PFSK-1 (cell line): ENCODE results near the gene ZGRF1.

Experiments
- FOXP2 ChIP-seq: optimal IDR thresholded peaks from 2 replicates; pipeline ENCODE3; 2011; ENCODE audit warnings: borderline replicate concordance, control low read depth, inconsistent platforms; ENCODE audit not compliant: insufficient read depth; ENCODE audit errors: extremely low read length, extremely low read depth
- POLR2AphosphoS5 ChIP-seq: IDR thresholded peaks from 2 replicates; pipeline ENCODE4 v1.6.1; 2012; ENCODE audit warnings: low read depth, mild to moderate bottlenecking, control low read depth, low read length, moderate library complexity
- SIN3A ChIP-seq: IDR thresholded peaks from 2 replicates; pipeline ENCODE4 v1.6.1; 2012; ENCODE audit warnings: mild to moderate bottlenecking, low read length, moderate library complexity, borderline replicate concordance; ENCODE audit not compliant: insufficient read depth
- TAF1 ChIP-seq: IDR thresholded peaks from 2 replicates; pipeline ENCODE4 v1.6.1; 2012; ENCODE audit warnings: low read length, control low read depth, borderline replicate concordance; ENCODE audit not compliant: insufficient read depth
- TF ChIP-seq, protein P1 (sequence below), 2 experiments: IDR thresholded peaks; 2 replicates each; pipeline versions ENCODE4 v1.6.1 to v1.8.0; 2011 to 2012; ENCODE audit warnings: low read depth in 2 of 2, low read length in 2 of 2, control low read depth in 1 of 2, inconsistent platforms in 1 of 2, mild to moderate bottlenecking in 1 of 2, moderate library complexity in 1 of 2; ENCODE audit not compliant: insufficient read depth in 1 of 2

ZGRF1 gene

GRCh38 chr4:112563431-112564200 is 73.1 kb downstream of the ZGRF1 start:
- TF ChIP-seq TAF1 = no peak
- no peak for TF ChIP-seq SIN3A
- TF ChIP-seq, protein P1, sequence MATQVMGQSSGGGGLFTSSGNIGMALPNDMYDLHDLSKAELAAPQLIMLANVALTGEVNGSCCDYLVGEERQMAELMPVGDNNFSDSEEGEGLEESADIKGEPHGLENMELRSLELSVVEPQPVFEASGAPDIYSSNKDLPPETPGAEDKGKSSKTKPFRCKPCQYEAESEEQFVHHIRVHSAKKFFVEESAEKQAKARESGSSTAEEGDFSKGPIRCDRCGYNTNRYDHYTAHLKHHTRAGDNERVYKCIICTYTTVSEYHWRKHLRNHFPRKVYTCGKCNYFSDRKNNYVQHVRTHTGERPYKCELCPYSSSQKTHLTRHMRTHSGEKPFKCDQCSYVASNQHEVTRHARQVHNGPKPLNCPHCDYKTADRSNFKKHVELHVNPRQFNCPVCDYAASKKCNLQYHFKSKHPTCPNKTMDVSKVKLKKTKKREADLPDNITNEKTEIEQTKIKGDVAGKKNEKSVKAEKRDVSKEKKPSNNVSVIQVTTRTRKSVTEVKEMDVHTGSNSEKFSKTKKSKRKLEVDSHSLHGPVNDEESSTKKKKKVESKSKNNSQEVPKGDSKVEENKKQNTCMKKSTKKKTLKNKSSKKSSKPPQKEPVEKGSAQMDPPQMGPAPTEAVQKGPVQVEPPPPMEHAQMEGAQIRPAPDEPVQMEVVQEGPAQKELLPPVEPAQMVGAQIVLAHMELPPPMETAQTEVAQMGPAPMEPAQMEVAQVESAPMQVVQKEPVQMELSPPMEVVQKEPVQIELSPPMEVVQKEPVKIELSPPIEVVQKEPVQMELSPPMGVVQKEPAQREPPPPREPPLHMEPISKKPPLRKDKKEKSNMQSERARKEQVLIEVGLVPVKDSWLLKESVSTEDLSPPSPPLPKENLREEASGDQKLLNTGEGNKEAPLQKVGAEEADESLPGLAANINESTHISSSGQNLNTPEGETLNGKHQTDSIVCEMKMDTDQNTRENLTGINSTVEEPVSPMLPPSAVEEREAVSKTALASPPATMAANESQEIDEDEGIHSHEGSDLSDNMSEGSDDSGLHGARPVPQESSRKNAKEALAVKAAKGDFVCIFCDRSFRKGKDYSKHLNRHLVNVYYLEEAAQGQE (IDR thresholded peaks at IDR 0.05; ENCODE audit: insufficient read depth in 1 of 2, low read depth in 2 of 2, low read length in 2 of 2) = no peak
- TF ChIP-seq POLR2AphosphoS5 = no peak
- no peak for TF ChIP-seq FOXP2

DNA sequence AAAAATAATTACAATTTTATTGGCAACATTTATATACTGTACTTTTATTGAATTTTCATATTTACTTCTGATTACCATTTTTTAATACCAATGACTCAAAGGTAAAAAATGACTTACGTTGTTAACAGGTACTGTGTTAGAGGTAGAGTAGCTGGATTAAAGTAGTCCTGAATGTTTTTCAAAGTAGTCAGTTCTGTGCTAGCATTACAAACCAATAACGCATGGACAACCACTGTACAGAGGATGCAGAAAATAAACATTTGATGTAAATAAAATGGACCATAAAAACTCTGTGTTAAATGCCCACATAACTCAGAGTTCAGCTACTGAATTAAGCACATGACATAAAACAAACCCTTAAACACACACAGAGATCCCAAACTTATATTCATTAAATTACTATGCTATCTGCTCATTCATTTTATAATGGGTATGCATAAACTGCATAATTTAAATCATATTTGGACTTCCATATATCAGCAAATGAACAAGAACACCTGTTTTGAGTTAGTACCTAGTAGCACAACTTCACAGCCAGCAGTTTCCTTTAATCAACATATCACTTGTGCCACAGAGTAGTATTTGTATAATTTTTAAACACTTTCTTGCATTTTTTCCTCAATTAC is 74.3 kb downstream of the ZGRF1 start:
- TF ChIP-seq POLR2AphosphoS5 (no peak), FOXP2 (no peak), SIN3A (no peak), TAF1 (no peak)
- TF ChIP-seq, protein P1 (IDR thresholded peaks at IDR 0.05; ENCODE audit: insufficient read depth in 1 of 2, low read depth in 2 of 2, low read length in 2 of 2) = no peak

DNA sequence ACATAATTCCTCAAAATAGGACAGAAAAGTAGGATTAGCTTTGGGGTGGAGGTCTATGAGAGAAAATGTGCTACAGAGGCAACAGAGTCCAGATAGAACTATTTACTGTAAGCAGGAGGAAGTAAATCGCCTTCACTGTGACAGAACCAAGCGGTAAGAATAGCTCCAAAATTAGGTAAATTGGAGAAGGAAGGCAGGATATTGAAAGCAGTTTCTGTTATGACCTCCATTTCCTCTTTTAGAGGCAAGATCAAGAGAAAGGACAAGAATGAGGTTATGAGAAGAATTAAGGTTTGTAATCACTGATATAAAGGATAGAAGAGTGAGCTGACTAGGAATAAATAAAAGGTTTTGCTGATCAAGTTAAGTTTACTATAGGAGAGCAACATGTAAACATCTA is 76.6 kb downstream of the ZGRF1 start:
- TF ChIP-seq FOXP2 (no peak), SIN3A (no peak), POLR2AphosphoS5 (no peak), TAF1 (no peak)
- TF ChIP-seq, protein P1 (IDR thresholded peaks at IDR 0.05; ENCODE audit: insufficient read depth in 1 of 2, low read depth in 2 of 2, low read length in 2 of 2) = no peak

GRCh38 chr4:112559053-112559452 is 77.7 kb downstream of the ZGRF1 start:
- TF ChIP-seq TAF1 (no peak), POLR2AphosphoS5 (no peak), SIN3A (no peak), FOXP2 (no peak)

DNA sequence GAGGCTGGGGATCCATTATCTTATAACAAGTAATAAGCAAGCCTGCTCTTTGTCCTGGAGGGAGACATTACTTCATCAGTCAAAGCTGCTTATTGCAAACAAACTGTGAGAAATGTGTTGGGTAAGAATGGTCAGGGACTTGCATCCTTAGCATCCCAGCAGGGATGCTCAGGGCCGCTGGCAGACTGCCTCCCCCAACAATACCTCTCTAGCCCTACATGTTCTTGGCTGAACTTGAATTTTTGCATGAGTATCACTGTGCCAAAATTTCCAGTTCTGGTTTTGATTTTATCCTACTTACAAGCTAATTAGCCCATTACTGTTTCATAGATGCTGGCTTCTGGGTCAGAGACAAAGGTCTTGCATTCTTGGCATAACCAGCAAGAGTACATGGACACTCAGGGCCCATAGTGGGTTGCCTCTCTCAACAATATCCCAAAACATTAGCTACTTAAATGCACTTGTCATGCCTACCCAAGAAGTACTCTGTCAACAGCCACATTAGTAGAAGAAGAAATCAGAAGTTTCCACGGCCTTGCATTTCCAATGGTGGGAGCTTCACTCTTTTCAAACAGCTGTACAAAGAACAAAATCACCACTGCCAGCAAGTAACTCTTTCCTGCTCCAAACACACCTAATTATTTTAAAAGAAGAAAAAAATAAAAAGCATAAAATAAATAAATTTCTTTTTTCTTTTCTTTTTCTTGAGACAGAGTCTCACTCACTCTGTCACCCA is 78.9 kb downstream of the ZGRF1 start:
- no peak for TF ChIP-seq SIN3A
- TF ChIP-seq TAF1 = no peak
- TF ChIP-seq, protein P1 (IDR thresholded peaks at IDR 0.05; ENCODE audit: insufficient read depth in 1 of 2, low read depth in 2 of 2, low read length in 2 of 2) = no peak
- no peak for TF ChIP-seq FOXP2
- no peak for TF ChIP-seq POLR2AphosphoS5
